ENCODE measurements around the gene HTR2B.
"Not testable (repeated sequence)": the region's sequence is repeated elsewhere in the genome, so short reads cannot be mapped to it uniquely, and the experiment has no call there.

HTR2B gene

DNA sequence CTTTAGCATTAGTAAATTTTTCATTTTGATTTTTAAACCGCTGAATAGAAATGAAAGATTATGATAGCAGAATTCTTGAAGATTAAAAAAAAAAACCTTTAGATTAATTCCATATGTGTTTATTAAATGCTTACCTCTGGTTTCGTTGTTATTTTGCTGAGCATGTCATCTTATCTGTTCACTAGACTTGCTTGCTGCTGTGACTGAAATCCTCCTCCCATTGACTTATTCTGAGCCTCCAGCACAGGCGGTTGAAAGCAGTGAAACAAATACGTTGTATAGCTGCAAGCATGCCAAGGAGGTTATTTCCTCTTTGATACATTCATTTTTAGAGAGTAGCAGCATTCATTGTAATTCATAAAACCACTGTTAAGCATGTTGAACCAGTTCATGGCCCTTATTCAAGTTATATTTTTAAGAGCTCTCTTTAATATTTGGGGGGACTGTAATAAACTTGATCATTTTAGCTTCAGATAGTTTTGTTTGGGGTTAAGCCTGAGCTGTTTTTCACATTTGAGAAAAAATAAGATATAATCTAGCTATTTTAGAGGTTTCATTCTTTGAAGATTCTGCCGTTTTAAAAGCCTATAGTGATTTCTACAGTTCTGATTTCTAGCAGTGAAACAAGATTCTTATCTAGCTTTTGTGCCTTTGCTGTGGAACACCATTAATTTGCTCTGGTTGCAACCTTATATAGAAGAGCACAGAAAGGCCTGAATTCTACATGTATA lies at the start of gene HTR2B:
Gene HTR2B, minus strand, starts transcription at position 205 of the 731 bp plus-strand sequence. CDS start 1,278 bp downstream, outside the sequence.
- no peak for DNase-seq (ENCODE audit: low read depth)

DNA sequence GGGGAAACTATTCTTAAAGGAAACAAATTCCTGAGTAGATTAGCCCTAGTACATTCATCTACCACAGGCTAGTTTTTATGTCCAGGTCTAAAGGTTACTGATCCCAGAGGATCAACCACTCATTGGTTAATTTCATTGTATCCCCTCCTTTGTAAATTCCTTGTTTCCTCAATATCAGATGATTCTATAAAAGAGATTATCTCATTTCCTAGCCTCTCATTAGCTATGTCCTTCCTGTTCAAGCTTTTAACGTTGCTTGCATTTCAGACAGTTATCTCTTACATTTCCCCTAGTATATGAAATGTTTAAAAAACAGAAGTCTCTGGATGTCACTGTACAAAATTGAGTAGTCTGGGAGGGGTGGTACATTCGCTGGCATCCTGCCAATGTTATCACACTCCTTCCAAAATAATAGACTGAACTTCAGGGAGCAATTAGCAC lies 49.4 kb upstream of the HTR2B start:
- no peak for DNase-seq (ENCODE audit: low read depth)

DNA sequence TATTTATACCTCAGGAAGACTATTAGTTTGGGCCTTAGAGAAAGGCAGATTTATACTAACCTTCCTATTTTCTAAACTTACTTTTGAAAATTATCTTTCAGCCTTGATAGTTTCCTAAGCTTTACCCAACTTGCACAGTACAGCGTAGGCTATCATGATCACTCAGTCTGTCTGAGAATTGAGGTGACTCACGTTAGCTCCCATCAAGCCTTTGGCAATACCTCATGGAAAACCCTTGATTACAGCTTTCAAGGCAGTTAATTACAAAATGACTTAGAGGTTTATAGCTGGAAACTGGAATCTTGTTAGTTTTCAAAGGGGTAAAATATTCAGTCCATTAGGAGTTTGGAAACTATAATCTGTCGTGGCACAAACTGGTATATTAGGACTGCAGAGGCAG lies 47.2 kb upstream of the HTR2B start:
- DNase-seq (ENCODE audit: low read depth) = no peak

DNA sequence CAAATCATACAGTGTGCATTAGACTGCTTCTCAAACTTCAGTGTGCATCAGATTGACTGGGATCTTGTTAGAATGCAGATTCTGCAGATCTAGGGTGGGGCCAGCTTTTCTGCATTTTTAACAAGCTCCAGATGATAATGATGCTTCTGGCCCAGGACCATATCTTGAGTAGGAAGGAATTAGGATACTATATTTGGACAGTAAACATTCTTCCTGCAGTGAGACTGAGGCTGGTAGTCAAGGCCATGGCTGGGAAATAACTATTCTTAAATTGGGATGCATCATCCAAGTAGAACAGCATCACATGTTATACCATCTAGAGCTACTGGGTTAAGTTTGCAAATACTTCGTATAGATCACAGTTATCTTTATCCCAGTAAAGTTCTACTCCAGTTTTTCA lies 45.2 kb upstream of the HTR2B start:
- peak; percentile 92 for DNase-seq (ENCODE audit: low read depth)

DNA sequence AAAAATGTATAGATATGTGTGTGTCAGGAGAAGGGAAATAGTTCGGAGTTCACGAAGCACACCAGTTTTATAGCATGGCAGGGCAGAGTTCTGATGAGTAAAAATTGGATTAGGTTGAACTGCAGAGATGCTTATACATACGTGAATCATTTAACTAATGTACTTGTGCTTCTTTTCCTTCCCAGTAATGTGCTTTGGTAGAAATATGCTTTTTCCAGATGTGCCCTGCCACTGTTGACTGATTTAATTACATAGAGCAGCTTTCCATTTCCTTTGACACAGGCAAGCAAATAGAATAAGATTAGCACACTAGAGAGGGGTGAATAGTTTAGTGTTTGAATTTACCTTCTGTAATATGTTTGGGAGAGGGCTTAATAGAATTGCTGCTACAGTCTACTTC lies 44.6 kb upstream of the HTR2B start:
- no peak for DNase-seq (ENCODE audit: low read depth)

DNA sequence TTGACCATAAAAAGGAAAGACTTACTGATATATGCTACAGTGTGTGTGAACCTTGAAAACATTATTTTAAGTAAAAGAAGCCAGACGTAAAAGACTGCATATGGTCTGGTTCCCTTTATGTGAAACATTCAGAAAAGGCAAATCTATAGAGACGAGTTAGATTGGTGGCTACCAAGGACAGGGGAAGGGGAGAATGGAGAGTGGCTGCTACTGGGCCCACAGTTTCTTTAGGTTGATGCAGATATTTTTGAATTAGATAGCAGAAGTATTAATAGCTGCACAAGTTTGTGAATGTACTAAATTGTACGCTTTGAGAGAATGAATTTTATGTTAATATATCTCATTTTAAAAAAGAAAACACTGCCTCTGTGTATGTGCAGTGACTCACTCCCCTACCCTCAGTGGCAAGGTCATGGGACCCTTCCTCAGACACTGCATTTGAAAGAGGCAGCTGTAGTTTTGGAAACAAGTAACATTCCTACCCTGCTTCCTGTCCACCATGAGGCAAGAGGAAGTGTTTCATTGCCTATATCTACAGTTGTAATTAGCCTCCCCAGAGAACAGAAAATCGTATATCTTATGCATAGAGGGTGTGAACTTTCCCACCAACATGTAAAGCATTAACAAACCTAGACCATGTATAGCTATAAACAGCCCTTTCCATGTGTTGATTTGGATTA lies 43.8 kb upstream of the HTR2B start:
- DNase-seq (ENCODE audit: low read depth) = no peak

DNA sequence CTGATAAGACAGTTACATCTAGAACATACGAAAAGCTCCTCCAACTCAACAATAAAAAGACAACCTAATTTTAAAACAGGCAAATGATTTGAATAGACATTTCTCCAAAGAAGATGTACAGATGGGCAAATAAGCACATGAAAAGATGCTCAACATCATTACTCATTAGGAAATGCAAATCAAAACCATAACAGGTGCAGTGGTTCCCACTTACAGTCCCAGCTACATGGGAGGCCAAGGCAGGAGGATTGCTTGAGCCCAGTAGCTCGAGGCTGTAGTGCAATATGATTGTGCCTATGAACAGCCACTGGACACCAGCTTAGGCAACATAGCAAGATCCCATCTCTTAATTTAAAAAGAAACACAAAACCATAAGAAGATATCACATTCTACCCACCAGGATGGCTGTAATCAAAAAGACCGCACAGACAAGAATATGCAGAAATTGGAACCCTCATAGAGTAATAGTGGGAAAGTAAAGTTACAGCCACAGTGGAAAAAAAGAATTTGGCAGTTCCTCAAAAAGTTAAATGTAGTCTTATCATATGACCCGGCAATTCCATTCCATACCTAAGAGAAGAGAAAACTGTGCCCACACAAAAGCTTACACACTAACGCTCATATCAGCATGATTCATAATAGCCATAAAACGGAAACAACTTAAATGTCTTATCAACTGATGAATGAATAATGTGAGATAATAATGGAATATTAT lies 43.1 kb upstream of the HTR2B start:
- no peak for DNase-seq (ENCODE audit: low read depth)

DNA sequence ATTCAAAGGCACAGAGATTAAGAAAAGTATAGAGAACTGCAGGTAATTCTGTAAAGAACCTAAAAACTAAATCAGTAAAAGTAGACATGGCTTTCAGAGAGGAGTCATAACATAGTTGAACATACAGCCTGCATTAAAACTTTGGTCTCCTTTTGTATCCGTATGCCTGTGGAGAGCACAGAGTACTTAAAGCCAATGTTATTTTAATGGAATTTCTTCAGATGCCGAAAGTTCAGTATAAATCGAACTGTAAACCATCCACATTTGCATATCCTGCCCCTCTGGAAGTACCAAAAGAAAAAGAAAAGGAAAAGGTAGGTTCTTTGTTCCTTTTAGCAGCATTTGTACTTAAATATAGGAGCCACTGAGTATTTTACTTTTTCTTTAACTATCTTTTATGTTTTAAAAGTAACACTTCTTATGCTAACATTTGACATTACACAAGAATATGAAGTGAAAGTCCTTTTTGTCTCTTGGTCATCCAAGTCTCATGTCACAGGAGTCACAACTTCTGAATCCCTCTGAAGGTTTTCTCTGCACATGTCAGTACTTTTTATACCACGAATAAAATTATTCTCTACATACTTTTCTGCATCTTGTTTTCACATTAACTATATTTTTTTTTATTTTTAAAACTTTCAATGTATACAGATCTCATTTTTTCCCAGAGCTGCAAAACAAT lies 38.7 kb upstream of the HTR2B start:
- DNase-seq (ENCODE audit: low read depth) = no peak

DNA sequence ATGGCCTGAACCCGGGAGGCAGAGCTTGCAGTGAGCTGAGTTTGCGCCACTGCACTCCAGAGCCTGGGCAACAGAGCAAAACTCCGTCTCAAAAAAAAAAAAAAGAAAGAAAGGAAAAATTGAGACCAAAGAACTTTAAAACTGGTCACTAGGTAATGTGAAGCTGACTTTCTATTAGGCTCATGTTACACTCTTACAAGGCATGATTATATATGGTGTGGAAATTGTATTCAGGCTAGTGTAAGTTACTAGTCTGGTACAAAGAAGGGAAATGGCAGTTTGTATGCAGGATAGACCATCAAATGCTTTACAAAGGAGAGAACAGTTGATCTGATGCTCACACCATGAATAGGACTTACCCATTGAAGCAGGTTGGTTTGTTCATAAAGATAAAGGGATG lies 38.2 kb upstream of the HTR2B start:
- DNase-seq (ENCODE audit: low read depth) = no peak

DNA sequence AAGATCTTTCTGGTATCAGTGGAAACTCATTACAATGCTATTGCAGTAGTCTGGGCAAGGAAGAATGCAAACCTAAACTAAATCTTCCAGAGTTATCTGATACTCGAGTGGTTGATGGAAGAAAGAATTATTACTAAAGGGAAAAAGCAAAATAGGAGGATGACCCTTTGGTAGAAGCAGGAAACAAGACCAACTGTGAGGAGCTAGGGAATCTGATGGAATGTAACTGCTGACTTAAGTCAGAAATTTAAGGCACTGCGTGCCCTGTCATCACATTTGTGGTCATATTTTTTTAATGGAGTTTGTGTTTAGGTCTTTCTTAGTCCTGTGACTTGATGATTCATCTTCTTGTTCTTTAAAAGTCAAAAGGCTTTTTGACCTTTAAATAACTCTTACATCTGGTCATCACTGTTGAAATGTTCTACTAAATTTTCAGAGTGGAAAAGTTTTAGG lies 37.1 kb upstream of the HTR2B start:
- peak; percentile 100 for DNase-seq (ENCODE audit: low read depth)

DNA sequence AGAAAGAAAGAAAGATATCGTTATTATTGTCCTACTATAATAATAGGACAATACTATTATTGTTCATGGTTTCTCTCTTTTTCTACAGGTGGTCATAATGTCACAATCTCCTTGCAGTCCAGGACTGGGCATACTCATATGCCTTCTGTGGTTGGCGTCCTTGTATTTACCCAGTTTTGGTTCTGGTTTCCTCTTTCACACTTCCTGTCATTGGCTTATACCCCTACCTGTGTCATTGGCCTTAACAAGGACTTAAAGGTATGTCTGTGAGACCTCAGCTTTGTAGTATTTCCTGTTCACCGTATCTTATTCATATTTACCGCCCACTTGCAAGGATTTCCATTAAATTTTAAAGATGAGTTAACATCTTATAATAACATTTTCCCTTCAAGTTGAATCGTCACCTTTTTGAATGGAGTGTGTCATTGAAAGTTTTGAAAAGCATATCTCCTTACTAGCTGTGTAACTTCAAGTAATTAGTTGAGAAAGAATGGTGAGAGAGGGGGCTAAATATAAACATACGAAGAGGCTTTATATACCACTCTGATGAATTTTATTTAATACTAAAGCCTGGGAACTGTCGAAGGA lies 36.5 kb upstream of the HTR2B start:
- DNase-seq (ENCODE audit: low read depth) = no peak

DNA sequence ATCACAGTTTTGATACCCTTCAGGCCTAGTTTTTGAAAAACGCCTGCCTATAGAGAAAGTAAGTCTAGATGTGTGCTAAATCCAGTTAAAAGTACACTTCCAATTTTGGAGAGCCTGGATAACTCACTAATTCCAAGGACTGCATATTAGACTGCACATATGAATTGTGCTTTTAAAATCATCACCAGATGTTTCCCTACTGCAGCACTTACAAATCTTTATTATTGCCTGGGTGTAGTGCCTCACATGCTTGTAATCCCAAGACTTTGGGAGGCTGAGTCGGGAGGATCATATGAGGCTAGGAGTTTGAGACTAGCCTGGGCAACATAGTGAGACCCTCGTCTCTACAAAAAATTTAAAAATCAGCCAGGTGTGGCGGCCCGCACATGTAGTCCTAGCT lies 35.9 kb upstream of the HTR2B start:
- peak; percentile 47 for DNase-seq (ENCODE audit: low read depth)

DNA sequence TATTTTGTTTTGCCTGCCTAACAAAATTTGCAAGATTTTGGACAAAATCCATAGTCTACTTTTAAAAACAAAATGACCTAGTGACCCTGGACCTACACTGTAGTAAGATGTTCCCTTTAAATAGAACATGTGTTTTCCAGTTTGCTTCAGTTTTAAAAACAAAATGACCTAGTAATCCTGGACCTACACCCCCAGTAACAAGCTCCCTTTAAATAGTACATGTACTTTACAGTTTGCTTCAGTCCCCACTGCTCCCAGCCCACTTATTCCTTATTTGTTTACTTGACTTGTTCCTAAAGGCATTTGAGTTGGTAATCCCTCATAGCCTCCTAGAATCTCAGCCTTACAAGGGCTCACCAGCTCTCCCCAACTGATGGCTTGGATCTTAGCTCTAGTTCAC lies 34.5 kb upstream of the HTR2B start:
- DNase-seq (ENCODE audit: low read depth) = peak; percentile 48

DNA sequence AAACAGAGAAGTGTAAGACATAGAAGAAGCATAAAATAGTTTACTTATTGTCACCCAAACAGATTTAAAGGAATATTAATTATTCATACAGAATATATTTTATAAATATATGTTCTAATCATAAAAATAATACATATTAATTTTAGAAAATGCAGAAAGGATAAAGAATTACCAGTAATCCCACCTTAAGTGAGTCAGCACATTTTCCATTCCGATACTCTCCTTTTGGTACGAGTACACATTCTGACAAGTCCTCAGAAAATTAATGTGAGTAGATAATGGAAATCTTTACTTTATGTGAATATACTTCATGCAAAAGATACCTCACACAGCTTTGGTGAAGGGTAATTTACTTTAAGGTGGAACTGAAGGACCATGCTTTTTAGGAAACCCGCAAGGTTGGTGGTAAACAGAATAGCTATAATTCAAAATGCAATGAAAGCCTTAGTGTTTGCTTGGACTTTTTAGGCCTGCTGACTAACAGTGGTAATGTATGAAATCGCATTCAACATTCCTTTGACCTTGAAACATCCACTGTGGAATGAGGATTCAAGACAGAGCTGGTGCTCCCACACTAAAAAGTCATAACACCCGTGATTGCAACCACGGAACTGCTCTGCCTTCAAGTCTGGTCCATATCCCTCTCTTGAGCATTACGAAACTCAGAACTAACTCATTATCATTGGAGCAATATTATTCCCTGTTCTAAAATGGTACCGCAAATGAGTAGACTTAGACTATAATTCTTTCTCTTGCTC lies 28.1 kb upstream of the HTR2B start:
- peak; percentile 83 for DNase-seq (ENCODE audit: low read depth)

DNA sequence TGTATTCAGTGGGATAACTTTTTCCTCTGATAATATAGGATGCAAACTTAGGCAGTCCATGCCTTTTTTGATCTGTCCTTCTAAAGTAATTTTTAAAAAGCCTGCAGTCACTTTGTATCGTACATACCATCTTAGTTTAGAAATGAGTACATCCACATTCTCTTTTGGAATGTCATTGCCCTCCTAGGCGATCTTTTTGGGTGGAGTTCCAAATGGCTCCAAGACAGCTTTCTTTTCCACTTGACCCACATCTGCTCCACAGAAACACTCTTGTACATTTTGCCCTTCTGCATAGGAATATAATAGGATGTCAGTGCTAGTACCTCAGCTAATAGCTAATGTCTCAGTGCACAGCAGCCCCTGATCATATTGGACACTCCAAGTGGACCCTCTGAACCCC lies 21.8 kb upstream of the HTR2B start:
- peak; percentile 76 for DNase-seq (ENCODE audit: low read depth)

DNA sequence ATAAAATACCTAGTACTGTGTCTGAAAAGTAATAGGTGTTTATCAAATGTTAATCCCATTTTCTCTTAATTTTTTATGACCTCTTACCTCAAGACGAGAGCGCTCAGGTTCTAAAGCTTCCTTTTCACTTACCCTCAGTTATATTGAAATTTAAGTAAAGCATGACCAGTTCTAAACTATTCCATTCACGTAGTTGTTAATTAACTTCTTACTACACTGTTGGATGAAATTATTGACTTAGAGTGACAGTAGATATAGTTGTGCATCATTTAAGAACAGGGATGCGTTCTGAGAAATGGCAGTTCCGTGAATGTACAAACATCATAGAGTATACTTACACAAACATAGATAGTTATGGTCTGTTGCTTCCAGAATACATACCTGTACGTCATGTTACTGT lies 20.1 kb upstream of the HTR2B start:
- DNase-seq (ENCODE audit: low read depth) = no peak

DNA sequence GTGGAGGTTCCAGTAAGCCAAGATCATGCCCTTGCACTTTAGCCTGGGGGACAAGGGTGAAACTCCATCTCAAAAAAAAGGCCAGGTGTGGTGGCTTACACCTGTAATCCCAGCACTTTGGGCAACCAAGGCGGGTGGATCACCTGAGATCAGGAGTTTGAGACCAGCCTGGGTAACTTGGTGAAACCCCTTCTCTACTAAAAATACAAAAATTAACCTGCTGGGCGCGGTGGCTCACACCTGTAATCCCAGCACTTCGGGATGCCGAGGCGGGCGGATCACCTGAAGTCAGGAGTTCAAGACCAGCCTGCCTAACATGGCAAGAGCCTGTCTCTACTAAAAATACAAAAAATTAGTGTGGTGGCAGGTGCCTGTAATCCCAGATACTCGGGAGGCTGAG lies 16.0 kb upstream of the HTR2B start:
- DNase-seq (ENCODE audit: low read depth) = not testable (repeated sequence)

DNA sequence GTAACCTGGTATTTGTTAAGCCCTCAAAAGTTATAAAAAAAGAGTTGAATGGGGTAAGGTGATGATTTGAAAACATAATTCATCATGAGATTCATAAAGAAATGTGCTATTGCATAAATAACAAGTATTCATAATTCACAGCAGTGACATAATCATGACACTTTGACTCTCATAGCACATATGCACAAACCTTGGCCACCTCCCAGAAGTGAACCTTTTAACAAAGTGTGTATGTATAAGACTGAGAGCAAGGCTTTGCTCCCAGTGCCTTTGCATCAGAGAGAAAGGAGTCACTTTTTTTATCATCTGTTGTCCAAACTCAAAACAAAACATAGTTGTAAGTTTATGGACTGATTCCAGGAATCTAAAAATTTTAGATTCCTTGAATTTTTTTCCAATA lies 15.0 kb upstream of the HTR2B start:
- no peak for DNase-seq (ENCODE audit: low read depth)

DNA sequence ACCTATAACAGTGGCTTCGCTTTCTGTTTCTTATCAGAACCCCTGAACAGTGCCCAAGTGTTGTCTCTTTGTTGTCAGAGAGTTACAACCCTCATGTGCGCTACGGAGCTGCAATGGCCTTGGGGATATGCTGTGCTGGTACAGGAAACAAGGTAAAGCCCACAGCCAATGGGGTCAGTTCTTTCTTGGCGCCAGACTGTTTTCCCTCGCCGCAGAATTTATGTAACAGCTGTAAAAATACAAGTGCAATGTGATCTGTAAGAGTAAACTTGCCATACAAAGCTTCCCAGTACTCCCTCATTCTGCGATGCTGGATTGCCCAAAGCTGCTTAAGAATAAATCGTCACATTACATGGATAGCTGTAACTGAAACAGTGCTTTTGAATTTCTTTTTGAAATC lies 13.9 kb upstream of the HTR2B start:
- DNase-seq (ENCODE audit: low read depth) = no peak

DNA sequence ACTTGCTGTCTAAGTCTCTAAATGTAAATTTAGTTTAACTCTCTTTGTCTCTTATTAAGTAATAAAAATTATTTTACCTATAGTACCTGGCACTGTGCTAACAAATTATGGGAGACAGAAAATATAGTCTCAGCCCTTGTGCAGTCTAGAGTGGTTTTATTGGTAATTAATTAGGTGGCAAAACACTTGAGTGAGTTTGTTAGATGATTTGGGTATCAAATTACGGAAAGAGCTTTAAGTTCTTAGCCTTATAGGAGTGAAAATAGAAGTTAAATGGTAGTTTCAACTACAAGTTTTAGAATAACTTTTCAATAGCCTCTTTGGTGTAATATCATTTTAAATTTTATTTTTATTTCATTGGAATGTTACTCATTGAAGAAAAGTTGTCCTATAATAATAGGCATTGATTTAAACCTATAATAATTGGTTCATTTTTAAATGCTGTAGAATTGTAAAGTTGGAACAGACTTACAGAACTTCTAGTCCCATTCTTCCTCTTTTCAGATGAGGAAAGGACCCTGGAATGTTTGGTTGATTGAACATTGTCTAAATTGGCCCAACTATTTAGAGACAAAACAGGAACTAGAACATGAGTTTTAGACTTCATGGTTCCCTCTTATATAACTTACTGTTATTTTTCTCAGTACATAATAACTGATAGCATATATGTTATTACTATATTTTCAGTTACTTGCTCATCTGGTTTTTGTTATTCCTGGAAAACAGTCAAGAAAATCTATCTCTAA lies 10.2 kb upstream of the HTR2B start:
- DNase-seq (ENCODE audit: low read depth) = no peak

Data from EH (cell line).